DMS53 (cell line): ENCODE measurements around the gene ALDH4A1.

Source experiments
- DNase-seq: peaks from one replicate; lab custom pipeline; 2025; lab: John Stamatoyannopoulos, UW

ALDH4A1 gene

DNA sequence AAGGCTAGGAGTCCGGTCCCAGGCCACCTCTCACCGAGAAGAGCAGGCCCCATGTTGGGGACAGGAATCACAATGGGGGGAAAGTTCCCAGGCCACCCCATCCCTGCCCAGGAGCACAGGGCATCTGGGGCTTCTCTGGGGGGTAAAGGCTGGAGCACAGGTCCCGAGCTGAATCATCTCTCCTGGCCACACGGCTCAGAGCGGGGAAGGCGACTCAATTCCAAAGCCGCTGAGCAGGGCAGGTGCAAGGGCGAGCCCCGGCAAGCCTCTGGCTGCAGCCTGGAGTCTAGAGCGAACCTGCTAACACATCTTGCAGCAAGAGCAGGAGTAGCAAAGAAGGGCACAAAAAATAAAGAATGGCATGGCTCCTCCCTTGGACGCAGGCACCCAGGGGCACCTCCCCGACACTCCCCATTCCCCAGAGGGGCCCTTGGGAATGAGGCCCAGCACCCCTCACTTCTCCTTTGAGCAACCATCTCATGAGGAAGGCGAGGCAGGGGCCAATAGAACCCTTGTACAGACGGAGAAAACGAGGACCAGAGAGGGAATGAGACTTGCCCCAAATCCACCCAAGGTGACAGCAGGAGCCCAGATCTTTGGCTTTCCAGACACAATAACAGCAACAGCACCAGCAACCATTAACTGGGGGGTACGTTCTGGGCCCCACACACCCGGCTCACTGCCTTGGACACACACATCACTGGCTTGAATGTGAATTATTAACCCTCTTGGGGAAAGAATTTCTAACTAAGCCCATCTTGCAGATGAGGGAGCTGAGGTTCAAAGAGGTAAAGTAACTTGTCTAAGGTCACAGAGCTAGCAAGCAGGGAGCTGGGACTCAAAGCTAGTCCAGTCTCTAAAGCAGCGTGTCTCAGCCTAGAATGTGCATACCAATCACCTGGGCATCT lies 20.7 kb upstream of the ALDH4A1 start:
- no peak for DNase-seq

DNA sequence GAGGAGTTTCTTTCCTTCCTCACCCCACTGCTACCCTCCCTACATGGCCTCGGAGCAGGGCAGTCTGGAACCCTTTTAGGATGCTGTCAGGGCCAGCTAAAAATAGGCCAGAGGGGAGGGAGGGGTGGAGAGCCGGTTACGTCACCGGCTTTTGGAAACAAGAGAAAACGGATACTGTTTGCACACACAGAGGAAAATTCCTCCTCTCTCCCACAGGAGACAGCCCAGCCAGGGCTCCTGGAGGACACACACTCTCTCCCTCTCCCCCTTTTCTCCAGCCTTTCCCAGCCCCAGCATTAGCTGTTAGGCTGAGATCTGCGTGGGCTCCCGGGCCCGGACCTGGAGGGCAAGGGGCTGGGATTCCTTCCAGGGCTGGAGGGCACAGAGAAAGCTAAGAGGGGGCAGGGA lies 20.0 kb upstream of the ALDH4A1 start:
- no peak for DNase-seq

DNA sequence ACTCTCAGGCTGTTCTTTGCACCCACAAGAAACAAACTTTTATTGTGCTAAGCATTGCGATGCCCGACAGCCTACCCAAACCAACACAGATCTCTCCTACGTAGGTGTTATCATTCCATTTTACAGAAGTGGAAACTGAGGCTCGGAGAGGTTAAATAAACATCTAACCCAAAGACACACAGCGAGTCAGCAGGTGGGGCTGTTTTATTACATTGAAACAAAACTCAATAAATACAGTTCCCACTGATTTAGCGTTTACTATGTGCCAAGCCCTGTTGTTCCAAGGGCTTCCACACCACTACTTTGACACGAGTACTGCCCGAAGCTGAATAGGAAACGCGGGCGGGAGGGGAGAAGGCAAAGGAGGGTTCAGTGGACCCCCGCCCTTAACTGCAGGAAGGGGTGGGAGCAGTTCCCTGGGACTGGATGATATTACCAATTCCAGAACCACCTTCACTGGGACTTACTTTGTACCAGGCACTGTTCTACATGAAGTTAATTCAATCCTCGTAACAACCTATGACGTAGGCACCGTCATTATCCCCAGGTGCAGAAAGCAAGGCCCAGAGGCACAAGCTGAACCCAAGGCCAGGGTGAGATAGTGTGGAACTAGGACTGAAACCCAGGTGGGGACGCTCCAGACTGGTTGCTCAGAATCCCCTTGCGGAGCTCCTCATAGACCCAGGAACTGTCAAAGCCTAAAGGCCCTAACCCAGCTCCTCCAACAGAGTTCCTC lies 19.3 kb upstream of the ALDH4A1 start:
- DNase-seq, result no peak

DNA sequence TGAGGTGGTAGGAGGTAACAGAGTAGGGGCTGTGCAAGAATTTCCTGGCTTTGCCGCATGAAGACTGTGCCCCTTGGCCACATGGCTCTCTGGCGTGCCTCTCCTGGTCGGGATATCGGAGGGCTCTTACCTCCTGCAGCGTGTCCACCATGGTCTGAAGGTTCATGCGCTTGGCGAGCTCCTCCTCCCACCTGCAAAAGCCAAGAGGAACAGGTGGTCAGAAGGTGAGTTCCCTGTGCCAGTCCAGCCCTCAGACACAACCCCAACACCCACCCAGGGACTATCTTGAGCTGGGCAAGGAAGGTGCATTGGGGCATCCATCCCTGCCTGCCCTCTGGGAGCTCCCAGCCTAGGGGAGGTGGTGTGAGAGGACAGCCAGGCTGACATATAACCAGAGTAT lies 18.6 kb upstream of the ALDH4A1 start:
- no peak for DNase-seq

DNA sequence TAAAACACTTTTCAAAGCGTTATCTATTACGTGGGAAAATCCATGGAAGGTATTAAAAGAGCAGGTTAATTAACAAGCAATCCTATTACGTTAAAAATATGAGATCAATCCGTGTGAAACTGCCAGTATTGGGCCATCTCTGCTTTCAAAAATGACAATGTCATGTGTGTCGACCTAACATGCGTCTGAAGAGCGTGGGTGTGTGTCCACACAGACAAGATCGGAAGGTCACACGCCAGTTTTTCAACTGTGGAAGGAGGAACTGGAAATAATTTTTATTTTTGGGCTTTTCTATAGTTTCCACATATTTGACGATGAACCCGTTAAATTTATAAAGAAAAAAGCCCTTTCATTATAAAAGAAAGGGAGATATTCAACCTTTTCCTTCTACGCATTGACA lies 17.6 kb upstream of the ALDH4A1 start:
- DNase-seq, result no peak

DNA sequence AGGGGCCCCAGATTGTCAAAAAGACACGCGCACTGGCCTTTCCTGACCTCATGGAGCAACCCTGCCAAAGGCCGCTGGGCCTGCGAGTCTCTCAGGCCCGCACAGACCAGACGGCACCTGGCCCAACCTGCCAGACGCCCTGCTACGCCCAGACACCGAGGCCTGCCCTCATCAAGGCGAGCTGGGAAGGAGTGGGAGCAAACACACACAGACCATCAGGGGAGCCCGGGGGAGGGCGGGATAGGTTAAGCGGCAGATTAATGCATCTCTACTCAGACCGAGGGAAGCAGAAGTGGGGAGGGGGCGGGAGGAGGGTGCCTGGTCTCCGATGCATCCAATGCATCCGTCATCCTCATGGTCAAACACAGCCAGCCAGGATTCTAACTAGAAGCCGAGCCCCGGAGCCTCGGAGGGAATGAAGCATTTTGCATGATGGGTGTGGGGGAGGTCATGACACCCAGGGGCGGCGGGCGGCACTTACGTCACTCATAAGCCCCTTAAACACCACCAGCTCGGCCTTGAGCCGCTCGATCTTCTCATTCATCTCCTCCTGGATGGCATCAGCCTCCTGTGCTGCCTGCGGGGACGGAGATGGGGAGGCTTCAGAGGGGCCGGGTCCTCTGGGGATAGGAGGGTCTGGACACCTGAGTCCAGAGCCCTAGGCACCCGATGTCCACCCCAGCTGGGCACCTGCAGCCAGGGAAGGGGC lies 17.0 kb upstream of the ALDH4A1 start:
- DNase-seq, result no peak

DNA sequence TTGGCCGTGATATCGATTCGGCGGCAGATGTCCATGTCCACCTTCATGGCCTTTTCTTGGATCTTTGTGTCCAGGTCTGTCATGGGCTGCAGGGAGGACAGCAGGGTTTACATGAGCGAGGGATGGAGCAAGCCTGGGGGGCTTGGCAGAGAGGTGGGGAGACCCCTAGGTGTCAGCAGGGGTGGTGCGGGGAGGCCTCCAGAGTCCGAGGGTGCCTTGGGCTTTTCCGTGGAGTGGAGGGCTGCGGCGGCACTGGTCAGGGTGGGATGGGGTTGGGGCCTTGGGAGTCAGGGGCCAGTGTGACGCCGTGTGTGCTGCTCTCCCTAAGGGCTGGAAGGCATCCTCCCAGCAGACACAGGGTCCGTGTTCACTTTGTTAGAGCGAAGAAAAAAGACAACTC lies 16.1 kb upstream of the ALDH4A1 start:
- DNase-seq, result no peak

DNA sequence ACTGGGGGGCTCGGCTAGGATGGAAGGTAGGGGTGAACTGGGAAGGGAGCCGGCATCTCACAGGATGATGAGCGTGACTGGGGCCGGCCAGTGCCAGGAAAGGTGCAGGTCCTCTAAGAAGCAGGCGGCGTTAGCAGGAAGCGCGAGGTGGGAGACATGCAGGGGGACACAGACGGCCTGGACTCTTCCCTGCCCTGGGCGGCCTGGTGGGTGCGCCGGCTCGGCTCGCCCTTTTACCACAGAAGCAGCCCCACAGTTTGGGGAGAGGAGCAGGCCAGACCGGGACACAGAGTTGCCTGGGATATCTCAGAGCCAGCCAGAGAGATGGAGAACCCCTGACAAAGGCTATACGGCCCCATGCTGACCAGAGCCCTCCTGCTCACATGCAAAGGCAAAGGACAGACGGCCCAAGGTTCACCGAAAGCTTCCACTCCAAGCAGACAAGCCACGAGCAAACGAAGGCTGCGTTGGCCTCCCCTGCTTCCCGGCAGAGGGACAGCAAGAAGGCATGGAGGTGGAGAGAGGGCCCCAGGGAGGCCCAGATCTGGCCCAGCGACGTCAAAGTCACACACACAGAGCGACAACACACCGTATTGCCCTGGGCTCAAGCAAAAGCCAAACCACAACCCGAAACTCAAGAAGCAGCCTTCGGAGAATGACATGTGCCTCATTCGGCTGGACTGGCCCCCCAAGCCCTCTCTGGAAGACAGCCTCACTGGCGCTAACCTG lies 14.9 kb upstream of the ALDH4A1 start:
- no peak for DNase-seq

DNA sequence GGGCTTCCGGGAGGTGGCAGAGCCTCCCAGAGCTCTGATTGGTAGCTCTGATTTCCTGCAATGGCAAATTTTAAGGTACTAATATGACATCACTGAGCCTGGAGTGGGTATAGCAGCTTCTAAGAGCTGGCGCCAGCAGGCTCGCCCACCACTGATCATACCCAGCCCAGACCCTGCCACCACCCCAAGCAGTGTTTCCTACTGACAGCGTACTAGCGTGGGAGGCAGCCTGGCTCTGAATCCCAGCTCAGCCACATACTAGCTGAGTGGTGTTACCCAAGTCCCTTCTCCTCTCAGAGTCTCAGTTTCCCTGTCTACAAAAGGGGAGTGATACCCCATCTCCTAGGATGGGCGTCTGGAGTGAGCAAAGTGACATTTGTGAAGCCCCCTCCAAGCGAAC lies 13.0 kb upstream of the ALDH4A1 start:
- no peak for DNase-seq

DNA sequence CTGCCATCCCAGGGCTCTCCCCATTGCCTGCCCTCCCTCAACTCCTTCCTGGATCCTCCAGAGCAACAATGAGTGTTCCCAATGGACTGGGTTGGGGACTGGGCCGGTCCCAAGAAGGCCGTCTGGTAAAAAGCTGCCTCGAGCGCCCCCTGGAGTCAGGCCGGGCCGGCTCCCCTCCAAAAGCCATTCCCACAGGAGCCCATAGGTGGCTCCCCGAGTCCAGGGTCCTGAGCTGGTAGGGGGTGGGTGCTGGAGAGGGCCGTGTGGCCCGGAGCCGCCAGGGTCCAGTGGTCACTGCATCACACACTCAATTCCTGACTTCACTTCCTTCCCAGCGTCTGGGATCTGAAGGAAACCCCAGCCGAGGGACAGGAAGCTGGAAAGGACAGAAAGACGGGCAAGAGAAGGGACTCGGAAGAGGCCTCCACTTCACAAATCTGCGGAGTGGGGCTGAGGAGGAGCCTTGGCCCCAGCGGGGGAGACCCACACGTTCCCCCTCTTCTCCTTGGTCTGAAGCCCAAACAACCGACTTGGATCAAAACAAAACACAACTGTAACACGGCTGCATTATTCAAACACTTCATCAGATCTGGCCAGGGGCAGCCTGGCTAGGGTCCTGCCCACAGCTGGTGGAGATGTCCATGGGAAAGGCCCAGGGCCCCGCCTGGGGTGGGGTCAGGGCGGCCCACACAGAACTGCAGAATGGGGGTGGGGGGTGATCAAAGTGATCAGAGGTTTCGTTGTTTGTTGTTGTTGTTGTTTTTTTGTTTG lies 10.9 kb upstream of the ALDH4A1 start:
- DNase-seq, result peak; percentile 67

DNA sequence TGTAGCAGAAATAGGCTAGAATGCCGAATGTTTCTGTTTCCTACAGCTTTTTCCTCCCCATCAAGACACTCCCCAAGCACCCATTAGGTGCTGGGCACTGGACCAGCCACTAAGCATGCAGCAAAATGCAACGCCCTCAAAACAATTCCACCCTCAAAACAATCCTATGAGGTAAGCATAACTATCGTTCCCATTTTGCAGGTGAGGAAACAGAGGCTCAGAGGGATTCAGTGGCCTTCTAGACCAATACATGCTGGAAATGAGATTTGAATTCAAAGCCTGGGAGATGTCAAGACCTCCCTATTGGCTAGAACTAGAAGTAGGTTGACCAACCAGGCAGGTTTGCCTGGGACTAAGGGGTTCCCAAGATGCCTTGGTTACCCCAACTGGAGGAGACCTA lies 10.2 kb upstream of the ALDH4A1 start:
- DNase-seq, result no peak

DNA sequence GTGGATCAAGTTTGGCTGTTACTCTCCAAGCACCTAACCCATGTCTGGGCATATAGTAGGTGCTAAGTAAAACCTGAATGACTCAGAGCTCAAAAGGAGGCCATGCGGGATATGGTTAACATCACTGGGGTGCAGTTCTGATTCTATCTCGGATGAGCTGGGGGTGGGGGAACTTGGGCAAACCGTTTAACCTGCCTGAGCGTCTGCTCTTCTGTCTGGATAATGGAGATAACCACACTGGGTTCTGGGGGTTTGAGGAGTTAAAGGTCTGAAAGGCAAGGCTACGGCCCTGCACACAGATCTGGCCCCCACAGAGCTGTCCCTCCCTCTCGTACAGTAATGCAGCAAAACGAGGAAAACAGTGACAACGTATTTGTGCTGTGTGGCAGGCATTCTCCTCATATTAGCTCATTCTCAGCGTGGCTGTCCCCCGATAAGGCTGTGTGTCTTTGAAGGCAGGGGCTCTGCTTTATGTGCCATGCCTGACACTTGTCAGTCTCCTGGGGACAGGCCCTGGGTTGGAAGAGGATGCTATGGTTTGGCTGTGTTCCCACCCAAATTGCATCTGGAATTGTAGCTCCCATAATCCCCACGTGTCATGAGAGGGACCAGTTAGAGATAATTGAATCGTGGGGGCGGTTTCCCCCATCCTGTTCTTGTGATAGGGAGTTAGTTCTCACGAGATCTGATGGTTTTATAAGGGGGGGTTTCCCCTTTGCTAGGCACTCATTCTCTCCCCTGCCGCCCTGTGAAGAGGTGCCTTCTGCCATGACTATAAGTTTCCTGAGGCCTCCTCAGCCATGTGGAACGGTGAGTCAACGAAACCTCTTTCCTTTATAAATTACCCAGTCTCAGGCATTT lies 6.8 kb upstream of the ALDH4A1 start:
- DNase-seq, result no peak

DNA sequence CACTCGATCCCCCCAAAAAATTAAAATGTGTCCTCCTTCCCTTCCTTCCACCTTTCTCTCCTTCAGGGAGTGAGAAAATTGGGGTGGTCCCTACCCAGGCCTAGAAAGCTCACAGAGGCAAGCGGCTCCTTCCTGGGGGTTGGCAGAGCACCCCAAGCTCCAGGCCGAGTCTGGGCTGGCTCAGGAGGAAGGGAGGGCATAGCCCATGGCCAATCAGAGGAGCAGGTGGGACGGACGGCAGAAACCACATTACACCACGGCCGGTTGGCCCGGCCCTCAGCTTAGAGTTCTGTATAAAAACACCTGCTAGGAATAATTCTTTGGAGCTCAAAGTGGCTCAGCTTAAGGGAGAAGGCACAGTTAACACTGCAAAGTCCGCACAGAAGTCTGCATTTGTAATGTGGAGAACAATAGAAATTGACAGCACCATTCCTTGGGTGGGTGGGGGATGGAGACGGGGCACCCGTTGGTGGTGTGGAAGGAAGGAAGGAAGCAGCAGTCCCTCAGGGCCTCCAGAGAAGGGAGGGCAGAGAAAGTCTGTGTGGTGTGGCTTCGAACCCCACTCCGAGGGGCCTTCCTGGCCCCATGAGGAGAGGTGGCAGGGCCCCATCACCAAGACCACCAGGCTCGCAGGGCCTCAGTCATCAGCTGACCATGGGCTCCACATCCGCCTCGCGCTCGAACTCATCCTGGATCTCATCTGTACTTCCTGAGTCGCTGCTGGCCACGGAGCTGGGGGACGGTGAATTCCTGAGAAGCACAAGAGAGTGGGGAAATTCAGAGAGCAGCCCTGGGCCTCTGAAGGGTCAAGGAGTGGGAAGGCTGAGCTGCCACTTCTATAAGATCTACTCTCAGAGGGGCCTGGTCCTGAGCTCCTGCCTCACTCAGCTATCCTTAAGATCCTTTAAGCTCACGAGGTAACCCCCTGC lies 5.8 kb upstream of the ALDH4A1 start:
- no peak for DNase-seq

DNA sequence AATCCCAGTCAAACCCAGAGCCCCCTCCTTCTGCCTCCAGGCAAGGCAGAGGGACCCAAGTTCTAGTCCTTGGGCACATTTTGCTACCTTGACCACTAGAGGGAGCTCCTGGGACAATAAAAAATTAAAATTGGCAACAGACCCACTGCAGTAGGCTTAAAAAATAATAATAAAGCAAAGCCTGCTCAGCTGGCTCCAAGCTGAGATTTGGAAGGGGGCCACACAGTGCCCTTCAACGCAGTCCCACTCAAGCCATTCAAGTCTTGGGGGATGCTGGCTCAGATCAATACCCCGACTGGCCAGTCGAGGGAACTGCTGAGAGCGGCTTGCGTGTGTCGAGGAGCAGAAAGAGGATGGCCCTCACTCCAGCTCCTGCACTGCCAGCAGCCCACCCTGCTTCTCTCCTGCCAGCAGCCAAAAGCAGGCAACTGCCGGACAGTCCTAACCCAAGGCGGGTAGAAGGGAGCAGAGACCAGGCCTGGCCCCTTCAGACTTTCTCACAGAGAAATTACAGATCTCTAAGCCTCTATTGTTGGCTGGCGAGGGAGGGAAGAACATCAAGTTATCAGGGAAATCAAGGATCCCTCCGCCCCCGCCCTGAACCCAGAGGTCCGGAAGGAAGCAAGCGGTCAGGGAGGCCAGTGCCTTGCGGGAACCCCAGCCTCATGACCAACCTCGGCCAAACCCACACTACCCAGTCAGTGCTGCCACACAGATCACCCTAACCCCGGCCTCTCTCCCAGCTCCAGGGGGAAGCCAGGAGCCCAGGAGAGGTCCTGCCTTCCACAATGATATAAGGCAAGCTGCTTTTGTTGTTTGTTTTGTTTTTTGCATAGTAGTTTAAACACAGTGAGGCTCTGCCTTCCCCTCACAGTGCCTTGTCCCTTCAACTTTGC lies 4.9 kb upstream of the ALDH4A1 start:
- peak; percentile 74 for DNase-seq

DNA sequence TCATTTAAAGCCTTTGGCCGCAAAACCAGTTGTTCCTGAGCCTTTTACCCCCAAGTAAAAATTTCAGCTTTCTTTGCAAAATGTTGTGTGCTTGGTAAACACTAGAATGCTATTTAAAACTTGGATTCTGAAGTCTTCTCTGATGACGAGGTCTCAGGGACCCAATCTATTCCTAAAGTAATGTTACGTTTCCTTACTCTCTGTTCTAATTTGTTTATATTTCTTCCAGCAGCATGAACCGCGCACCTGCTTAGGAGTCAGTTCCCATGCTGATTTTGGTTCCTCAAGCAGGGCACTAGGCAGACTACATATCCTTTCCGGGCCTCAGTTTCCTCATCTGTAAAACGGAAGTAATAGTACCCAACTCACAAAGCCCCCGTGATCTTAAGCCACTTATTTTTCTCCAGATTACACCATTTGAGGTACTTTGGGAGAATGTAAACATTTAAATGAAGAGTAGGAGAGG lies 969 bp upstream of the ALDH4A1 start:
- DNase-seq, result peak; percentile 41

DNA sequence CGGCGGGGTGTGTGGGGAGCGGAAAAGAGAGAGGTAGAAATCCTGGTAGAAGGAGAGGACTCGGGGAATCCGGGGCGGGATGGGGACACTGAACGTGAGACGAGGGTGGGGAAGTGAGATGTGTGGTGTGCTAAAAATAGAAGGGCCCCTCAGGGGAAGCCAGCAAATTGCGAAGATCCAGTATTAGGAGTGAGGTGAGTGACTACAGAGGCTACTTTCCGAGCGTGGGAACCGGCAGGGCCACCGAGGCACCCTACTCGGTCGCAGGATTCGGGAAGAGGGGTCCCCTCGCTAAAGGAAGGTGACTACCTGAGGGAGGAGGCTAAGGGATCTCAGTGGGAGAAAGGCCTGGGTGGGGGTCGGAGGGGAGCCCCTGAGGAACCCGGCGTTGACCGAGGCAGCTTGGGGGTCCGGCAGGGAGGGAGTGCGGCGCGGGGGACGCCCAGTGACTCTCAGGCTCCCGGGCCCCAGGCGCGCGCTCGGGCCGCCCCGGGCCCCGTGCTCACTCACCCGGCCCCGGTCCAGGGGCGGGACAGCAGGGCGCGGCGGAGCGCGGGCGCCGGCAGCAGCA lies 318 bp downstream of the ALDH4A1 start:
- DNase-seq, result peak; percentile 46

DNA sequence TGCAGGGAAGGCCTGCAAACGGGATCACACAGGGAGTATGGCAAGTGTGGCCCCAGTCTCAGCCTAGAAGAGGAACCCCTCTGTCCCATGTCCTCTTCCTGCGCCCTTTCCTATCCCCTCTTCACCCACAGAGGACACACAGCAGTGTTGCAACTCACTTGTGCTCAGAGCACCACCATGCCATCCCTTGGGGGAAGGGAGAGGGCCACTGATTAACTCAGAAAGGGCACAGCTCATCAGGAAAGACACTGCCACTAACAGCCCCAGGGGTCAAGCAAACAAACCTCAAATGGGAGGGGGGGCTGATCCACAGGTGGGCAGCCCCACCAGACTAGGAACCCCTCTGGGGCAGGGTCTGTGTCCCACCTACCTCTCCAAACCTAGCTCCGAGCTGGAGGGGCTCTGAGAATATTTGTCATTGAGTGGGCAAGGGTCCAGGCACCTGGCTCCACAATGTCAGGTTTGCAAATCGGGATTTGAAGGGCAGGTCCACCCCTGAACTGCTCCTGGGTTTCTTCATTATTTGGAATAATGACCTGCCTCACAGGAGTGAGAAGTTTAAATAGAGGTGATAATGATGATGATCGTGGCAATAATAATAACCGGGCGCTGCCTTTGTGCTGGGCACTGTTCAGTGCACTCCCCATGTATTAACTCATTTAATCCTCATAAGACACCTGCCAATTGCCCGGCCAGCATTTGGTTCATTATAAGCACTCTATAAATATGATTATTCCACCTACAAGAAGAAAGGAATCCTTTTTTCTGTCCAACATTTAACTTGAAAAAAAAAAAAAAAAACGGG lies 1.0 kb downstream of the ALDH4A1 start:
- DNase-seq, result no peak
